Right lobe of liver (tissue), 6 donors: ENCODE results near the gene NDRG3. TPM values are rescaled to one million over a fixed set of nuclear protein-coding genes. Genes with fewer than 3 reads are reported as not detected.

Experiments
- ATAC-seq, 4 donors: fragments of 200-7000 bp; cut with Tn5 transposase; one replicate each; pipeline ENCODE4 v1.9.1; 2020; ENCODE audit warnings: mild to moderate bottlenecking in 4 of 4, moderate library complexity in 4 of 4
- DNase-seq, 3 donors: peaks; one replicate each; pipeline ENCODE4 v3.0.0-alpha.2; 2020
- H3K27ac ChIP-seq, 3 donors: fragments of 200-600 bp; one replicate each; pipeline ENCODE4 v1.8.0; 2022
- H3K27me3 ChIP-seq, 2 donors: fragments of 200-600 bp; one replicate each; pipeline ENCODE4 v1.8.0; 2022
- H3K36me3 ChIP-seq, 4 donors: fragments of 200-600 bp; sonication (generic) in 1 of 4; one replicate each; pipeline versions ENCODE4 v1.5.1 to v1.8.0; 2017 to 2022; ENCODE audit warnings: control low read depth in 1 of 4
- H3K4me1 ChIP-seq, 4 donors: fragments of 200-600 bp; sonication (generic) in 1 of 4; one replicate each; pipeline versions ENCODE4 v1.5.1 to v1.8.0; 2017 to 2022; ENCODE audit warnings: control low read depth in 1 of 4
- H3K4me3 ChIP-seq, 3 donors: fragments of 200-600 bp; one replicate each; pipeline ENCODE4 v1.8.0; 2022
- H3K9me3 ChIP-seq, 4 donors: fragments of 200-600 bp; sonication (generic) in 1 of 4; one replicate each; pipeline versions ENCODE4 v1.5.1 to v1.8.0; 2017 to 2022; ENCODE audit warnings: control low read depth in 1 of 4
- POLR2A ChIP-seq: fragments of 450-650 bp; IDR thresholded peaks from one replicate; pipeline ENCODE4 v1.6.1; 2017; ENCODE audit warnings: antibody characterized with exemption, mild to moderate bottlenecking
- WGBS: methylation state at CpG from one replicate; pipeline ENCODE4 v1.1.6; 2018; ENCODE audit warnings: low coverage, low lambda C conversion rate; ENCODE audit not compliant: insufficient coverage; ENCODE audit errors: missing lambda C conversion rate; 5-methylcytosine and 5-hydroxymethylcytosine counted together
- intact Hi-C, 2 donors: fragments of 100-400 bp; cut with DNase I; formaldehyde crosslinking; loops; one replicate each; pipeline versions ENCODE4 v1.11.2 to v1.14.1; 2022
- small RNA-seq, 2 experiments: library from RNA; depleted of rRNA; stranded (forward); fragments of <200 nt; gene quantifications; one replicate each; pipeline ENCODE3, GENCODE V24; 2016
- total RNA-seq, 6 experiments: library from RNA; depleted of rRNA in 2 of 6; stranded (reverse); fragments of >200 nt in 2 of 6; fragmentation: NEBNext Ultra II Directional in 3 of 6; extraction: Animal tissue kit (Norgen Biotek cat#: 25700) in 3 of 6; gene quantifications; one replicate each; pipeline versions ENCODE4 v1.1.0 to v1.2.4, GENCODE V29; 2016 to 2023
- TF ChIP-seq, protein P1 (sequence below), 4 donors: fragments of 200-600 bp in 3 of 4; fragments of 450-650 bp in 1 of 4; IDR thresholded peaks; one replicate each; pipeline versions ENCODE4 v1.5.1 to v1.8.0; 2016 to 2022; ENCODE audit warnings: antibody characterized with exemption in 4 of 4, mild to moderate bottlenecking in 2 of 4
- donor health status: DM: no; HTN: yes; CAD: no.
- donor health status: DM: no; HTN: no; CAD: no.
- donor health status: DM: no; HTN: no; CAD: no.
- donor health status: DM: no; HTN: yes; CAD: no.
- donor health status: DM: no; HTN: yes; CAD: no.

Gene NDRG3
- total RNA-seq, 6 experiments from 2014 or later = 5.2 to 8.0 (median 7.0) TPM

DNA sequence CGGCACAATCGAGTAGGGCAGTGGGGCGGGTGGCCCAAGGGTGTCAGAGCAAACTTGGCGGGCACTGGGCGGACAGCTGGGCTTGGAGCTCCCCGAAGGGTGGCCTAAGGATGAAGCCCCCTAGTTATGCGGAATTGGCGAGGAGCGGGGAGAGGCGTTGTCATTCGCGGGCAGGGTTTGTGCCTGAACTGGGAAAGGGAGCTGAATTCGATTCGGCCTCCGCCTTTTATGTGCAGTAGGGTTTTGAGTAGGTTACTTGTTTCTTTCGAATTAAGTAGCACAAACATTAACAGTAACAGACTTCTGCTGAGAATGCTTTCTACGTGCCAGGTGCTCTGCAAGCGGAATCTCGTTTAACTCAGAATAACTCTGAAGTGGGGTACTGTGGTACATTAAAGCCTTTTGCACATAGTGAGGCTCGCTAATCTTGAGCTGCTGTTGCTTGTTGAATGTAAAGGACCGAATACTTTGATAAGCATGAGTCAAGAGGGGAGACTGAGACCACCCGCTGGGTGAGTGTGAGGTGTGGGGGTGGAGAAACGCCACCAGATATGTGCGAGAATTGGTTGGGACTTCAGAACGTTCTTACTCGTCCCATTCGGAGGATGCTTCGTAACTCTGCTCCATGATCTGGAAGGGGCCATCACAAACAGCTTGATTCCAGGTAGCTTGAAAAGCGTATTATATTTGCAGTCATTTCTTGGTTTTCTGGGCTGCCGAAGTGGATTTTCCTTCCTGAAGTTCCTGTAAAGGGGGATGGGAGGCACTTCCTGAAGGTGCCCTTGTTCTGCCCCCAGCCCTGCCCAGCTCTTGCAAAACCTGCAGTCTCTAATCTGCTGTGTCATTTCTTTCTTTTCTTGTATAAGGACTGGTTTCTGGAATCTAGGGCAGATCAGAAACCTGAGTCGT, 139.5 kb downstream of the NDRG3 start:
- WGBS = 0% methylated on average over 18 of the region's 31 CpGs
- Histone ChIP-seq H3K4me3 (peak overlapping the region; percentile 100), H3K27ac (peak overlapping the region; percentile 84 to 90 (median 88)), H3K9me3 (no peaks in the 10 kb centered on the region), H3K4me1 (peaks cover 0 to 14% (median 6%) of the 10 kb centered on the region in 4 donors), H3K36me3 (peaks cover 11 to 37% (median 26%) of the 10 kb centered on the region in 4 donors), H3K27me3 (no peaks in the 10 kb centered on the region)
- peak; percentile 50 for TF ChIP-seq POLR2A
- TF ChIP-seq, protein P1, sequence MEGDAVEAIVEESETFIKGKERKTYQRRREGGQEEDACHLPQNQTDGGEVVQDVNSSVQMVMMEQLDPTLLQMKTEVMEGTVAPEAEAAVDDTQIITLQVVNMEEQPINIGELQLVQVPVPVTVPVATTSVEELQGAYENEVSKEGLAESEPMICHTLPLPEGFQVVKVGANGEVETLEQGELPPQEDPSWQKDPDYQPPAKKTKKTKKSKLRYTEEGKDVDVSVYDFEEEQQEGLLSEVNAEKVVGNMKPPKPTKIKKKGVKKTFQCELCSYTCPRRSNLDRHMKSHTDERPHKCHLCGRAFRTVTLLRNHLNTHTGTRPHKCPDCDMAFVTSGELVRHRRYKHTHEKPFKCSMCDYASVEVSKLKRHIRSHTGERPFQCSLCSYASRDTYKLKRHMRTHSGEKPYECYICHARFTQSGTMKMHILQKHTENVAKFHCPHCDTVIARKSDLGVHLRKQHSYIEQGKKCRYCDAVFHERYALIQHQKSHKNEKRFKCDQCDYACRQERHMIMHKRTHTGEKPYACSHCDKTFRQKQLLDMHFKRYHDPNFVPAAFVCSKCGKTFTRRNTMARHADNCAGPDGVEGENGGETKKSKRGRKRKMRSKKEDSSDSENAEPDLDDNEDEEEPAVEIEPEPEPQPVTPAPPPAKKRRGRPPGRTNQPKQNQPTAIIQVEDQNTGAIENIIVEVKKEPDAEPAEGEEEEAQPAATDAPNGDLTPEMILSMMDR (IDR thresholded peaks at IDR 0.05) = no peak
- ATAC-seq (peak; percentile 14 to 47 (median 43)), DNase-seq (peak; percentile 56 to 73 (median 73))
- intact Hi-C loops = no loop called here

DNA sequence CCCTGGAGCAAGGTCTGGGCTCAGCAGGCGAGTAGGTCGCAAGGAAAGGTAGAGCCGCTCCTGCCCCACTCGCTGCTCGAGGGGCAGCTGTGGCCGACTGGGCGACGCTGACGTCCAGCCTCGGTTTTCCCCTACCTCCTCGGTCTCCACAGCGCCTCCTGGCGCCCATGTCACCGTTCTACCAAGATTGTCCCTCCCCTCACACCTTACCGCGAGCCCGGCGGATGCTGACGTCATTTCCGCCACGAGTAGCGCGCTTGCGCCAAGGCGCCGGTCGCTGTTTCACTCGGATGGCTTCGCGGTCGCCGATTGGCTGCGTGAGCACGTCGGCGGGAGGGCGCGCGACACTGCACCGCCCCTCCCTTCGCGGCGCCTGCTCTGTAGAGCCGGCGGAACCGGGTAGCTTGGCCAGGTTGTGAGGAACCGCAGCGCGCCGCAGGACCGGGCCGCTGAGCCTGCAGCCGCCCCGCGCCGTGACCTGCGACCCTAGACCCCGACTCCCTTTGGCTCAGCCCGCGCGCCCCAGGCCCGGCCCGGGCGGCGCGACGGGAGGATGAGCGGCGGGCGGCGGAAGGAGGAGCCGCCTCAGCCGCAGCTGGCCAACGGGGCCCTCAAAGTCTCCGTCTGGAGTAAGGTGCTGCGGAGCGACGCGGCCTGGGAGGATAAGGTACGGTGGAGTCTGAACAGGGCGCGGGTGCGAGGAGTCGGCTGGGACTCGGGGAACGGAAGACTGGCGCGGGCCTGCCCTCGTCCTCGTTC, 140.3 kb downstream of the NDRG3 start, which contains the start of gene RAB5IF:
Gene RAB5IF, plus strand, starts transcription at position 381 of the 759 bp plus-strand sequence. Its CDS starts 173 bp downstream, at position 554.
- Histone ChIP-seq H3K4me3 (peak within 1 kb of the TSS; percentile 100), H3K9me3 (no peaks in the 10 kb centered on the region), H3K4me1 (peaks cover 0 to 14% (median 6%) of the 10 kb centered on the region in 4 donors), H3K27ac (peak within 1 kb of the TSS; percentile 86 to 90 (median 88)), H3K36me3 (peaks cover 11 to 29% (median 18%) of the 10 kb centered on the region in 4 donors), H3K27me3 (no peaks in the 10 kb centered on the region)
- intact Hi-C loops = no loop called here
- peak; percentile 89 to 97 (median 93) for ATAC-seq
- peak; percentile 98 to 99 (median 99) for DNase-seq
- TF ChIP-seq, protein P1 (IDR thresholded peaks at IDR 0.05) = peak; percentile 92 to 98 (median 95)
- peak; percentile 99 for TF ChIP-seq POLR2A
- 0% methylated on average over 8 of the region's 90 CpGs for WGBS

DNA sequence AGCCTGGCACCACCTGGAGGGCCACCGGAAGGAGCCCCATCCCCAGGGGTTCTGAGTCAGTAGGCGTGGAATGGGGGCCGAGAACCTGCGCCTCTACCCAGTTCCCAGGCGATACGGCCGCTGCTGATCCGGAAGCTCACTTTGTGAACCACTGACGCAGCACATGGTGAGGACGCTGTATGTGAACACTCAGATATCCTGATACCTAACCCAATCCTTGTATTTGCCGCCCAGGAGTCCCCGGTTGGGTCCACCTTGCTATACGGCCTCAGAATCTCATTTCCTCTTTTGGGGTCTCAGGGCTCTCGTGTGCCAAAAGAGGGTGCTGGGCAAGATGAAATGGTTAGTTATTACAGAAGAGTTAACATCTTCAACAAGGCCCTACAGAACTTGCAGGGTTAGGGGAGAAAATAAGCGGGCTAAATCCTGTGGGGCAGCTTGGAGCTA, 140.9 kb downstream of the NDRG3 start:
- 36% methylated on average over 9 of the region's 15 CpGs for WGBS
- intact Hi-C loops = no loop called here
- Histone ChIP-seq H3K4me3 (peak overlapping the region; percentile 3 to 100 (median 100)), H3K4me1 (peaks cover 0 to 14% (median 6%) of the 10 kb centered on the region in 4 donors), H3K36me3 (peaks cover 7 to 23% (median 15%) of the 10 kb centered on the region in 4 donors), H3K9me3 (no peaks in the 10 kb centered on the region), H3K27me3 (no peaks in the 10 kb centered on the region), H3K27ac (peak overlapping the region; percentile 77 to 88 (median 86))
- no peak for TF ChIP-seq POLR2A
- TF ChIP-seq, protein P1 (IDR thresholded peaks at IDR 0.05) = no peak
- DNase-seq (peak; percentile 49 to 66 (median 61)), ATAC-seq (peak; percentile 9 to 11 (median 10))

Small RNAs within 50 kb of the gene (small RNA-seq; reads per million reads assigned to genes)
- 0 reads per million in 2 experiments for gene RF00019

Other genes starting within 250 kb of the NDRG3 start
- 10 to 100 TPM in 4 of 6 experiments, 1 to 10 TPM in 2; 7.7 to 44.2 (median 18.1) TPM for gene MYL9, start 204.6 kb downstream of the NDRG3 start, total RNA-seq
- gene TGIF2, start 172.5 kb downstream of the NDRG3 start, total RNA-seq = 1 to 10 TPM; 3.2 to 7.8 (median 5.9) TPM
- 100 to 1,000 TPM in 5 of 6 experiments, 10 to 100 TPM in 1; 78.1 to 232 (median 125) TPM for gene RAB5IF, start 140.3 kb downstream of the NDRG3 start, total RNA-seq
- under 1 TPM; 0.18 to 0.50 (median 0.32) TPM for gene SLA2, start 99.9 kb downstream of the NDRG3 start, total RNA-seq
- gene DSN1, start 27.7 kb upstream of the NDRG3 start, total RNA-seq = 1 to 10 TPM; 2.7 to 9.8 (median 4.7) TPM
- gene TLDC2, start 130.0 kb upstream of the NDRG3 start, total RNA-seq = under 1 TPM in 1 of 6 experiments, not detected in 5; 0.43 TPM
- 10 to 100 TPM; 22.6 to 40.5 (median 30.7) TPM for gene SAMHD1, start 205.6 kb upstream of the NDRG3 start, total RNA-seq